ENCODE results near the gene CAD.

- TF ChIP-seq EP300 (IDR thresholded peaks at IDR 0.05) (no peak), CTCF (IDR thresholded peaks at IDR 0.05) (no peak), NR3C1 (IDR thresholded peaks at IDR 0.05) (no peak)
These were observed 68.3 kb downstream of the CAD start for GRCh38 chr2:27285481-27285880.

All from A549 (cell line).